Neural crest cell (in vitro differentiated cells): ENCODE measurements around the gene TARM1. TPM values are rescaled to one million over a fixed set of nuclear protein-coding genes. Genes with fewer than 3 reads are reported as not detected.

Source experiments
- DNase-seq: peaks from one replicate; pipeline ENCODE4 v3.0.0; 2021; ENCODE audit warnings: low read depth, mixed read lengths, low spot score
- H3K27ac Mint-ChIP-seq: one replicate; pipeline ENCODE4 v1.8.0; 2021; ENCODE audit warnings: mild to moderate bottlenecking, mixed read lengths; ENCODE audit not compliant: unreplicated experiment
- H3K27me3 Mint-ChIP-seq: 2 replicates; pipeline ENCODE4 v1.8.0; 2021; ENCODE audit warnings: low read depth, mild to moderate bottlenecking, mixed read lengths
- H3K36me3 Mint-ChIP-seq: 2 replicates; pipeline ENCODE4 v1.8.0; 2021; ENCODE audit warnings: low read depth, mild to moderate bottlenecking, mixed read lengths
- H3K4me1 Mint-ChIP-seq: 2 replicates; pipeline ENCODE4 v1.8.0; 2021; ENCODE audit warnings: mixed read lengths
- H3K4me3 Mint-ChIP-seq: one replicate; pipeline ENCODE4 v1.8.0; 2021; ENCODE audit warnings: mild to moderate bottlenecking, mixed read lengths
- H3K9me3 Mint-ChIP-seq: 2 replicates; pipeline ENCODE4 v1.8.0; 2021; ENCODE audit warnings: mixed read lengths
- long read RNA-seq: library from polyadenylated mRNA; unstranded; transcript quantifications from one replicate; pipeline ENCODE4 v2.0.0, GENCODE V29; 2020
- total RNA-seq: library from RNA; stranded (reverse); gene quantifications from 2 replicates; pipeline ENCODE4 v1.2.1, GENCODE V29; 2021
- TF ChIP-seq, protein P1 (sequence below): fragments of 200-600 bp; sonication (generic); conservative IDR thresholded peaks from 2 replicates; pipeline ENCODE4 v1.5.0; 2021; ENCODE audit warnings: antibody characterized with exemption, mild to moderate bottlenecking

Gene TARM1
- total RNA-seq: not detected in 2 replicates
- long read RNA-seq: 0 reads

DNA sequence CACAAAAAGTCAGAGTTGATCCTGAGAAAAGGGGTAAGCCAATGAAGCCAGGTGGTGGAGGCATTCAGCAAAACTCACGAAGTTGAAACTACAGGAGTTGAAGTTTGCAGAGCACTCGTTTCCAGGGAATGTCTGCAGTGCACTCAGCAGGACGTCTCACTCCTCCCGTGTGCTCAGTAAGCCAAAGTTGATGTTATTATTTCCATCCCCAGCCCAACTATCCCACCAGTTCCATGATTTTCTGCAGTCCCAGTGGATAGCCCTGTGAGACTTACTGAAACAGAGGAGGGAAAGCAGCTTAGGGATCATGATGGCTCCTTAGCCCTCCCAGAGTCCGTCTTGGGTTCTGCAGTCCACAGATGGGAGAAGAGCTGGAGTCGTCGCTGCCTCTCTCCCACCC is at the start of gene TARM1:
TSS of gene TARM1 (minus strand) at position 334 of the 400 bp plus-strand sequence. CDS start at position 309, 25 bp downstream.
- Mint-ChIP-seq H3K27me3 (peaks cover 3% of the 10 kb centered on the region), H3K4me1 (no peaks in the 10 kb centered on the region), H3K9me3 (peaks cover 2% of the 10 kb centered on the region), H3K4me3 (no peak within 1 kb of the TSS), H3K27ac (no peak within 1 kb of the TSS), H3K36me3 (peaks cover 2% of the 10 kb centered on the region)
- no peak for DNase-seq
- TF ChIP-seq, protein P1, sequence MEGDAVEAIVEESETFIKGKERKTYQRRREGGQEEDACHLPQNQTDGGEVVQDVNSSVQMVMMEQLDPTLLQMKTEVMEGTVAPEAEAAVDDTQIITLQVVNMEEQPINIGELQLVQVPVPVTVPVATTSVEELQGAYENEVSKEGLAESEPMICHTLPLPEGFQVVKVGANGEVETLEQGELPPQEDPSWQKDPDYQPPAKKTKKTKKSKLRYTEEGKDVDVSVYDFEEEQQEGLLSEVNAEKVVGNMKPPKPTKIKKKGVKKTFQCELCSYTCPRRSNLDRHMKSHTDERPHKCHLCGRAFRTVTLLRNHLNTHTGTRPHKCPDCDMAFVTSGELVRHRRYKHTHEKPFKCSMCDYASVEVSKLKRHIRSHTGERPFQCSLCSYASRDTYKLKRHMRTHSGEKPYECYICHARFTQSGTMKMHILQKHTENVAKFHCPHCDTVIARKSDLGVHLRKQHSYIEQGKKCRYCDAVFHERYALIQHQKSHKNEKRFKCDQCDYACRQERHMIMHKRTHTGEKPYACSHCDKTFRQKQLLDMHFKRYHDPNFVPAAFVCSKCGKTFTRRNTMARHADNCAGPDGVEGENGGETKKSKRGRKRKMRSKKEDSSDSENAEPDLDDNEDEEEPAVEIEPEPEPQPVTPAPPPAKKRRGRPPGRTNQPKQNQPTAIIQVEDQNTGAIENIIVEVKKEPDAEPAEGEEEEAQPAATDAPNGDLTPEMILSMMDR: no peak

DNA sequence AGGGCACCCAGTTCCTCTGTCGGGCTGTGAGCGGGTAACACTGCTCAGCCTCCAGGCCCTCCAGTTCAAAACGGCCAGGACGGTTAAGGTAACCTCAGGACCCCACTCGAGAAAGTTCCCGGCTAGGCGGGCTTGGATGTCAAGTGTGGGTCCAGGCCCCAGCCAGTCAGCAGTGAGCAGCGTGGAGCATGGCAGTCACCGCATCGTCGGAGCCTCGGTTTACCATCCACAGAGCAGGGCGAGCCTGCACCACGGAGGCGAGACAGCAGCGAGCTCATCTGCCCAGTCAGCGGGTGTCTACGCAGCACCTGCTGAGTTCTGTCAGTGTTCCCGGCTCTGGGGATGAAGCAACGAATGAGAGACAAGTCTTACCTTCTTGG is 48.4 kb upstream of the TARM1 start:
- Mint-ChIP-seq H3K27ac (no peak overlapping the region), H3K4me3 (no peak overlapping the region), H3K27me3 (peaks cover 5% of the 10 kb centered on the region), H3K9me3 (no peaks in the 10 kb centered on the region), H3K4me1 (no peaks in the 10 kb centered on the region), H3K36me3 (no peaks in the 10 kb centered on the region)
- DNase-seq: no peak
- TF ChIP-seq, protein P1: no peak

DNA sequence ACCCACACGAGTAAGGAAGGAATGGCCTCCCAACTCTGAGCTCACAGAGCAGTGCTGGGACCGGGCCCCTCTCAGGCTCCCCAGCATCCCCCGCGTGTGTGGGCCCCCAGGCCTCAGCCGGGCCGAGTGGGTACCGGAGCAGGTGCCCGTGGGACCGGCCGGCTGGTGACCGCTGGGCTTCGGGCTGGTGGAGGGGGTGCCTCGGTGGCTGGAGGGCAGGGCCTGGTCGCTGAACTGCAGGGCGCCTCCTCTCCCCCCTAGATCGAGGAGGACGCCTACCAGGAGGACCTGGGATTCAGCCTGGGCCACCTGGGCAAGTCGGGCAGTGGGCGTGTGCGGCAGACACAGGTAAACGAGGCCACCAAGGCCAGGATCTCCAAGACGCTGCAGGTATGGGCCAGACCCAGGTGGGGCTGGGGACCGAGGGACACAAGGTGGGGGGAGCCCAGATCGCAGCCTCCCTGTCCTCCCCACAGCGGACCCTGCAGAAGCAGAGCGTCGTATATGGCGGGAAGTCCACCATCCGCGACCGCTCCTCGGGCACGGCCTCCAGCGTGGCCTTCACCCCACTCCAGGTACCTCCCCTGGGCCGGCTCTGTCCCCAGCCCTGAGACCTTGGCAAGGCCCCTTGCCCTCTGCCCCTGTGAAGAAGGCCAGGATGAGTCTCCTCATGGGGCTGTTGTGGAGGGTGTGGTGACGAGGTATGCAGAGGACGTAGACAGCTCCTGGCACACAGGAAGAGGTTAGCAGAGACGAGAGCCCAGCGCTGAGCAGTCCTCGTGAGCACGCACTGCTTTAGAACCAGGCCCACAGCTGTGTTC is 47.8 kb upstream of the TARM1 start:
- Mint-ChIP-seq H3K36me3 (no peaks in the 10 kb centered on the region), H3K4me3 (no peak overlapping the region), H3K4me1 (no peaks in the 10 kb centered on the region), H3K9me3 (no peaks in the 10 kb centered on the region), H3K27ac (no peak overlapping the region), H3K27me3 (no peaks in the 10 kb centered on the region)
- TF ChIP-seq, protein P1: no peak
- no peak for DNase-seq

DNA sequence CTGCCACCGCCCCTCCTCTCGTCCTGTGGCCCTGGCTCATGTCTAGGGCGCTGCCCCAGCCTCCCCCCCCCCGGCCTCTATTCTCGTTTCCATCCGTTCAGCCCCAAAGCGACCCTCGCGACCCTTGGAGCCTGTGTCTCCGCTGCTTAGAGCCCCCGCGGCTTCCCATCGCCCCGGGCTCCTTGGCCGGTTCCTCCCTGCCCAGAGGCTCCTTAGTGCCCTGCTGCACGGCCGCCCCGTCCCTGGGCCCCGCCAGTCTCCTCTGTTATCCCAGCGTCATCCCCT is 47.2 kb upstream of the TARM1 start:
- Mint-ChIP-seq H3K4me3 (no peak overlapping the region), H3K36me3 (no peaks in the 10 kb centered on the region), H3K27me3 (no peaks in the 10 kb centered on the region), H3K9me3 (no peaks in the 10 kb centered on the region), H3K27ac (no peak overlapping the region), H3K4me1 (no peaks in the 10 kb centered on the region)
- TF ChIP-seq, protein P1: no peak
- DNase-seq: no peak

DNA sequence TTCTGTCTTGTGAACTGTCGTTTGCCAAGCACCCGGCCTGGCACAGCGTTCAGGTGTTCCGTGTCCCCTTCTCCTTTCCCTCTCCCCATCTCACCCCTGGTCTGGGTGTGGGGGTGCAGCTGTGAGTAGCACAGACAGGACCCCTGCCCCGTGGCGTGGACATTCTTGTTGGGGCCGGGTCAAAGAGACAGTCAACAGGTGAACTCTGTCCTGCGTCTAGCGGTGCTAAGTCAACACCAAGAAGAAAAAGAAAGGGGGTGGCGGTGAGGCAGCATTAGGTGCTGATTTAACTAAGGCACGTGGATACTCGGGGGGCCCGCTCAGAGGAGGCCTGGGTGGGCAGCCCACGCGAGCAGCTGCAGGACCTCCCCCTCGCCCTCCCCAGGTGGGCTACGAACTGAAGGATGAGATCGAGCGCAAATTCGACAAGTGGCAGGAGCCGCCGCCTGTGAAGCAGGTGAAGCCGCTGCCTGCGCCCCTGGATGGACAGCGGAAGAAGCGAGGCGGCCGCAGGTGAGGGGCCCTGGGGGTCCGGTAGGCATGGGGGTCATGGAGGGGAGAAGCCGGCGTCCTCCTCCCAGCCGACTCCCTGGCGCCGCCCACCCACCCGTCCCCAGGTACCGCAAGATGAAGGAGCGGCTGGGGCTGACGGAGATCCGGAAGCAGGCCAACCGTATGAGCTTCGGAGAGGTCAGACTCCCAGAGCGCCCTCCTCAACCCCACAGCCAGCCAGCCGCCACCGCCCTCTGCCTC is 46.7 kb upstream of the TARM1 start:
- H3K4me1 Mint-ChIP-seq: no peaks in the 10 kb centered on the region
- TF ChIP-seq, protein P1: no peak
- no peak overlapping the region for H3K4me3 Mint-ChIP-seq
- no peak overlapping the region for H3K27ac Mint-ChIP-seq
- no peak for DNase-seq
- no peaks in the 10 kb centered on the region for H3K27me3 Mint-ChIP-seq
- no peaks in the 10 kb centered on the region for H3K36me3 Mint-ChIP-seq
- no peaks in the 10 kb centered on the region for H3K9me3 Mint-ChIP-seq
